NB4 (cell line): ENCODE data around the gene SEPHS2.

Source experiments
- DNase-seq: peaks from one replicate; pipeline ENCODE4 v3.0.0; 2010; ENCODE audit warnings: low read depth
- H3K4me3 ChIP-seq: one replicate; pipeline ENCODE4 v1.5.1; 2011; ENCODE audit warnings: mild to moderate bottlenecking, low read depth, low read length, moderate library complexity
- CTCF ChIP-seq: IDR thresholded peaks from one replicate; pipeline ENCODE4 v1.5.1; 2012; ENCODE audit warnings: low read depth, low read length
- MAX ChIP-seq: IDR thresholded peaks from 2 replicates; pipeline ENCODE4 v1.6.1; 2011; ENCODE audit warnings: low read depth, low read length
- MYC ChIP-seq: IDR thresholded peaks from 2 replicates; pipeline ENCODE4 v1.6.1; 2011; ENCODE audit warnings: low read depth, low read length
- POLR2A ChIP-seq: IDR thresholded peaks from 2 replicates; pipeline ENCODE4 v1.6.1; 2011; ENCODE audit warnings: mild to moderate bottlenecking; ENCODE audit not compliant: insufficient read length; ENCODE audit errors: extremely low read depth

The SEPHS2 gene

GRCh38 chr16:30395155-30395991, 50.3 kb downstream of the SEPHS2 start, which contains the start of gene ZNF48:
ZNF48 (plus strand) TSS chr16:30395420; CDS start chr16:30395795, 375 bp downstream.
- TF ChIP-seq MYC (peak; percentile 69; the same call in 1 of the 2 replicates), MAX (peak; percentile 78), POLR2A (peak; percentile 57), CTCF (peak; percentile 15)
- DNase-seq, result peak; percentile 92
- peak within 1 kb of the TSS; percentile 75 for H3K4me3 ChIP-seq

- TF ChIP-seq POLR2A (no peak), MYC (no peak), CTCF (no peak), MAX (no peak)
- peak overlapping the region; percentile 75 for H3K4me3 ChIP-seq
- no peak for DNase-seq
Measured at GRCh38 chr16:30394592-30395154, 51.0 kb downstream of the SEPHS2 start.
